GM18870 (cell line): ENCODE results near the gene ISCU.
"Not testable (repeated sequence)": the region's sequence is repeated elsewhere in the genome, so short reads cannot be mapped to it uniquely, and the experiment has no call there.

Experiments
- ATAC-seq: cut with Tn5 transposase; IDR thresholded peaks from one replicate; pipeline ENCODE4 v1.9.1; 2021; ENCODE audit warnings: moderate library complexity; ENCODE audit not compliant: unreplicated experiment

Gene ISCU

GRCh38 chr12:108586306-108586705 is 23.9 kb downstream of the ISCU start:
- ATAC-seq, result no peak

DNA sequence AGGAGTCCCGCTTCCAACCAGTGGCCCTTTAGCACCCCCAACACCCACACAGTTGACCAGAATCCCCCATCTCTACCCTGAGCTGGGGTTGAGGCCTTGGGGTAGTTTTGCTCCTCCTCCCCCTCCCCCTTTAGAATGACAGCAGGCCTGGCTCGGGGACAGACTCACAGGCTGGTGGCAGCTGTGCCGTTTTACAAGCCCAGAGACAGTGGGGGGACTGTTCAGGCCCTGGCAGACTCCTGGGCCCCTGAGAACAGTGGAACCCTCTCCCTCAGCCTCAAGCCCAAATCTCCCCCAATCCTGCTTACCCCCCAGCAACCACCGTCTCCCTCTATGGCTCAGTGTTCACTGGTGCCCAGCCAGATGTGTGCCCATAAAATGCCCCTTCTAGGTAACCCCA is 25.4 kb downstream of the ISCU start:
- ATAC-seq, result no peak

DNA sequence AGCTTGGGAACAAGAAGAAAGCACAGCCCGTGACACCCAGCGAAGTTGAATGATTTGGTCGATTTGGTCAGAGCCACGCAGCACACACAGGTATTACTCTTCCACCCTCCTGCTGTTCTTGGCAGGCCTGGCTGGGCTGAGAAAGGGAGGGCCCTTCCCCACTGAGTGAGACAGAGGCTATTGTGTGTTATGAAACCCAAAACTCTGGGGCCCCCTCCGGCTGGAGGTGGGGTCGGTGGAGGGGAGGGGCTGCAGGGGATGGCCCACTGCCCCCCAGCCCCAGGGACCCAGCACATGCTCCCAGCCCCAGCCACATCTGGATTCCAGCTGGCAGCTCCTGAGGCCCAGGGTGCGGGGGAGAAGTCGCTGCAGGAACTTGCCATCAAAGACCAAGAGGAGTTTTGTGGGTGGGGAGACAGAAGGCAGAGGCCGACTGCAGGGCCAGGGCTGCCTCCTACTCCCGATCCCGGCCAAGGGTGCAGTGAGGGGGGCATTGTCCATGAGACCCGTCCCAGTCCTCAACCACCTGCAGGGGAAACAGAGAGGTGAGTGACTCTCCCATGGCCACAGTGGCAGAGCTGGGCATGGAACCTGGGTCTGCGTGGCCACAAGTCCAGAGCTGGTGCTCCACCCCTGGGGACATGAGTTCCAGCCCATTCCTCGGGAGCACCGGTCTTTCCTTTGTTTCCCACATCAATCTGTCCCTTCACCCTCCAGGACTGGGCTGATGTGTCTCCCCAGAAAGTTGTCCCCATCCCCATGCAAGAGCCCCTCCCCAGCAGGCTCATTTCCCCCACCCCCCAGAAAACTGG is 26.8 kb downstream of the ISCU start:
- ATAC-seq, result no peak

DNA sequence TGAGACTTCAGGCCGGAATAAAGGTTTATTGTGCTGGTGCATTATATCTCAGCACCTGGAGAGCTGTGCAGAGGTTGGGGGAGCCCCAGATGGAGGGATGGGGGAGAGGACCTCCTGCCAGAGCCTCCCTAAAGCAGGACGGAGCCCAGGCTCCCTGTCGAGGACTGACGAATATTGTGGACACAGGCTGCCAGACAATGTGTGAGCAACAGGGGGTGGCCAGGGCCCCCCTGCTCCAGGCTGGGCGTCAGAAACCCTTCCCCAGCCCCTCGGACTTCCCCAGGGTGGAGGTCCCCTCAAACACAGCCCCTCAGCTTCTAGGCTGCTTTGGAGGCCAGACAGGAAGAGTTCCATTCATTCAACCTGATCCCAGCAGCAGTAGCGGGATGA is 27.4 kb downstream of the ISCU start:
- ATAC-seq, result no peak

GRCh38 chr12:108590463-108590862 is 28.1 kb downstream of the ISCU start:
- not testable (repeated sequence) for ATAC-seq

DNA sequence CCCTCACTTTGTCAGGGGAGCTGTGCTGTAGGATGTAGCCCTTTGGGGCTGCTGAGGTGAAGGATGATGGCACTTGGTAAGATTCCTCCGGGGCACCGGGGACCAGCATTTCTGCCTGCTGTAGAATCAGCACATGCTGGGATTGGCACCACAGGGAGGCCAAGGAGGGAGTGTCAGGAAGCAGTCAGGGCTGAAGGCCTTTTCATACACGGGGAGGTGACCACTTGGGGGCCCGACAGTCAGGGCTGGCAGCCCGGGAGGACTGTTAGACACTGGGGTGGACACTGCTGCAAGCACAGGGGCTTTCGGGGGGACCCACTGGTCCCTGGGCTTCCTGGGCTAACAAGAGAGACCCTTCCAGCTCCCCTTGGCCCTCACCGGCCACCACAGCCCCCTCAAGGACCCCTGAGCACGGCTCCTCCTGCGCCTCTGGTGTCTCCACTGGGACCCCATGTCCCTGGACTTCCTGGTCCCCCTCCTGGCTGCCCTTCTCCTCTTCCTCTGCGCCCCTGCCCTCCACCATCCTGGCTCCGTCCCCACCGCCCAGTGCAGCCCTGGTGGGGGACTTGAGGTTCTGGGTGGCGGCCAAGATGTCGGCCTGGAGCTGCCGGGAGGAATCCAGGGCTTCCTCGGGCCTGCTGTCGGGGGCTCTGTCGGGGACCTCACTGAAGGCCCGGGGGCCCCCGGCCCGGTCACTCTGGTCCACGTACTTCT is 29.0 kb downstream of the ISCU start:
- no peak for ATAC-seq

DNA sequence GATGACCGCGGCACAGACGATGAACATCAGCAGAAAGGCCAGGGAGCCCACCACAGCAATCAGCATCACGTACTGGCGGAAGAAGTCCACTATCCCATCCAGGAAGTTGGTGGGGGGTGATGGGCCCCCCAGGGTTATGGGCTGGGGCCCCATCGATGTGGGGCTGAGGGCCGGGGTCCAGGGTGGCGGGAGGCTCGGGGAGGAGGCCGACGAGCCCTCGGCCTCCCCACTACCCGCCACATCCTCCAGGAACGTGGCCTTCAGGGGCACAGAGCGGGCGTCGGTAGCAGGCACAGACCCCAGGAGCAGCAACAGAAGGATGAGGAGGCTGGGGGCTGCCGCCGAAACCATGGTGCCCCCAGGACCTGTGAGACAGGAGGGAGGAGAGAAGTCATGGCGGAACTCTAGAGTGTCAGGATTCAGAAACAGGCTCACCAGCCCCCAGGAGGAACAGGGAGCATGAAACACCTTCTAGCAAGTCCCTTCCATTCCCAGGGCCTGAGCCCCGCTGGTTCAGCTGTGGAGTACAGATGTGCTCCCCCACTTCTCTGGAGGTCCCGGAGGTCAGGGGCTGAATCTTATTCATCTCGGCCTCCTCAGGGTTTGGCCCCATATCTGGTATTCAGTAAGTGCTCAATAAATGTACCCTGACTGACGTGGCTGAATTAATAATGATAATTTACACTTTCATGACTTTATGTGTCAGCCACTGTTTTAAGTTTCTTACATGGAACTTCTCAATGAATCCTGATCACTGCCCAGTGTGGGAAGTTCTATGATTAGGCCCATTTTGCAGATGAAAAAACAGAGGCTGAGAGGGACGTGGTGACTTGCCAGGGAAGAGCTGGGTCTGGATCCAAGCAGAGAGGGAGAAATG is 29.9 kb downstream of the ISCU start:
- no peak for ATAC-seq

DNA sequence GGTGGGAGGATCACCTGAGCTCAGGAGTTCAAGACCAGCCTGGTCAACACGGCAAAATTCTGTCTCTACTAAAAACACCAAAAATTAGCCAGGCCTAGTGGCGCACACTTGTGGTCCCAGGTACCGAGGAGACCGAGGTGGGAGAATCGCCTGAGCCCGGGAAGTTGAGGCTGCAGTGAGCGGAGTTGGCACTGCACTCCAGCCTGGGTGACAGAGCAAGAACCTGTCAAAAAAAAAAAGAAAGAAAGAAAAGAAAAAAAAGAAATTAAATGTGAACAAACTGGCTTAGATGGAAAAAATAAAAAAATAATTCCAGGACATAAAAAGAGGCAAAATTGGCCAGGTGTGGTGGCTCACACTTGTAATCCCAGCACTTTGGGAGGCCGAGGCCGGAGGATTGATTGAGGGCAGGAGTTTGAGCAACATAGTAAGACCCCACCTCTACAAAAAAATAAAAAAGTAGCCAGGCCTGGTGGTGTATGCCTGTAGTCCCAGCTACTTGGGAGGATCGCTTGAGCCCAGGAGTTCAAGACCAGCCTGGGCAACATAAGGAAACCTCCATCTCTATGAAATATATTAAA is 32.0 kb downstream of the ISCU start:
- ATAC-seq, result no peak

- ATAC-seq, result no peak
Measured at GRCh38 chr12:108594960-108595710, 32.7 kb downstream of the ISCU start.

DNA sequence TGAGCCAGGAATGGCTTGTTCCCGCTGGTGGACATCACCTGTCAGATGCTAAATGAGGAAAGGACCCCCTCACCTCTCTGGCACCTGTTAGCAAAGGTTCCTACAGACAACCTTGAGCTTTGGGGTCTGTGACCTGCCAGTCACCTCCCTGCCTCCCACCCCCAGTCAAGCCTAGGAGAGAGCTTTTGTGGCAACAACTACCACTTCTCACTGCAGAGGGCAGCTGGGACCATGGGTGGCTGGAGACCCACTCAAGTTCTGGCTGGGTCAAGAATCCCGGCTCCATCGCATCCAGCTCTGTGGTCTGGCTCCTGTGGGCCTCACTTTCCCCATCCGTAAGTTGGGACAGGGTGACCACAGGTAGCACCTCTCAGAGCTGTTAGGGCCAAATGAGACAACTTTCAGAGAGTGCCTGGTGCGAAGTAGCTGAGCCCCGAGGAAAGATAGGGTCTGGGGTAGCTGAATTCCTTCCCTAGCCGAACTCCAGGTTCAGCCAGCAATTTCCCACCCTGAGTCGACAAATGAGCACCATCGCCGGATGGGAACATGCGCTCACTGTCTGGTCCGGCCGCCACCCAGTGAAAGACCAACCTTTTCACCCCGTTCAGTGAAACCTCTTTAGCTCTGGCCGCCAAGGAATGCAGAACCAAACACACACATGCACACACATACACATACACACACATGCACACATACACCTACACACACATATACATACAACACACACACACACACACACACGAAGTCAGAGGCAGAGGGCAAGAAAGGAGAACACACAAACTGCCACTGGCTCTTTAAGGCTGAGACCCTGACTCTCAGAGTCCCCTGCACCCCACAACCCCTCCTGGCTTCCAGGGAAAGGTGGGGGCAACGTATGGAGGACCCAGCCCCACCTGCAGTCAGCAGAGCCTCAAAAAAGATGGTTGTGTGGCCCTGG is 33.6 kb downstream of the ISCU start:
- no peak for ATAC-seq

DNA sequence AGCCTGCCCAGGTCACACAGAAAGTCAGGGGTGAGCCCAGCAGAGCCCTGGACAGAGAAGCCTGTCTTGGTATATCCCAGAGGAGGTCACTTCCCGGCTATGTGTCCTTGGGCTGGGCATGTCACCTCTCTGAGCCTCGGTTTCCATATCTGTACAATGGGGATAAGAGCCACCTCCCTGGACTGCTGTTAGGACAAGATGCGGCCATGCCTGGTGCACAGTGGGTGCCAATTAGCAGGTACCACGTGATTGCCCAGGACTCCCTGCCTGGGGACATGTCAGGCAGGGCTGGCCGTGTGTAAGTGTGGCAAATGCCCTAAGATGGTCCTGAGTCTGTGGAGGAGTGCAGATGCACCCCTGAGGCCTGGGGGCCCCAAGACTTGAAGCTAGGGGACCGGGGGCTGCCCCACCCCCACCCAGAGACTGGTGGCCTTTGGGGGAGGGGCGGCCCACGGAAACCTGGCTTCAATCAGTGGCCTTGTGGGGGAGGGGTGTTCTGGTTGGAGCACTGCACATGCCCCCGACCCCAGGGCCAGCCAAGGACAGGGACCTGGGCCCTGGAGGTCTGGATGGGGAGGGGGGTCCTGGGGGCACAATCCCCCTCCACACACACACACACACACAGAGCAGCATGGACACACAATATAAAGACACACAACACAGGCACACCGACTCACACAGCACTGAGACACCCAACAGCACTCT is 34.6 kb downstream of the ISCU start:
- no peak for ATAC-seq

DNA sequence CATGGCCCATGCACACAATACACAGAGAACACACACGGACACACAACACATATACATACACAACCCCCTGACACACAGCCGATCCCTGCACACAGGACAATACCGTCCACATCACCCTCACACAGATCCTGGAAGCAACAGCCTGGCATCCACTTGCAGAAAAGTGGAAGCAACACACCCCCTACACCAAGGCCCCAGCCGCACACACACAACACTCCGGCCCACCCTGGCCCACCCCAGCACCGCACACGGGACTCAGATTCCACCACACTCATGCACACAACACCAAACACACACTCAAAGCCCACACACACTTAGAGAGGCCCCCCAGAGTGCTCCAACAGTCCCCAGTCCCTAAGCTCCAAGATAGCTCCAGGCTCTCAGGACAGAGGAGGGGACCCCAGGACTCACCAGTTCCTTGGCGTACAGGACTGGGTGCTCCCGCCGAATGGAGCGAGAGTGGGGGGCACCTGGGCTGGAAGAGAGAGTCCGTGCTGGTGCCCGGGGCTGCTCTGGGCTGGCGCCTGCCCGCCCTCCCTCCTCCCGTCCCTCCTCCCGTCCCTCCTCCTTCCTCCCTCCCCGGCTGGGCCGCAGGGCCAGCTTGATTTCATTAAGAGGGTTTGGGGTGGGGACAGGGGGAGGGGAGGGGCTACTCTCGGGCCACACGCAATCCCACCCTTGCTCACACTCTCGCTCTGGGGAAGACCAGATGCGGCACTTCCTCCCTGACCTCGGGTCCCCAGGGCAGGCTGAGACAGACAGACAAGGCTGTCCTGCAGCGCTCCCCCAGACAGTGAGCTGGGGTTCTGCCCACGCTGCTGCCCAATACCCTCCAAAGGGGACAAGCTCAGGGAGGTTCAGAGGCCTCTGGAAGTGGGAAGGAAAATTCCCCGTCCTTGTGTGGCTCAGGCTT is 35.4 kb downstream of the ISCU start, which contains the start of gene TMEM119:
Gene TMEM119, minus strand, starts transcription at position 526 of the 913 bp plus-strand sequence. CDS start 5,701 bp downstream, outside the sequence.
- no peak for ATAC-seq

GRCh38 chr12:108598553-108599250 is 36.3 kb downstream of the ISCU start:
- ATAC-seq, result no peak

DNA sequence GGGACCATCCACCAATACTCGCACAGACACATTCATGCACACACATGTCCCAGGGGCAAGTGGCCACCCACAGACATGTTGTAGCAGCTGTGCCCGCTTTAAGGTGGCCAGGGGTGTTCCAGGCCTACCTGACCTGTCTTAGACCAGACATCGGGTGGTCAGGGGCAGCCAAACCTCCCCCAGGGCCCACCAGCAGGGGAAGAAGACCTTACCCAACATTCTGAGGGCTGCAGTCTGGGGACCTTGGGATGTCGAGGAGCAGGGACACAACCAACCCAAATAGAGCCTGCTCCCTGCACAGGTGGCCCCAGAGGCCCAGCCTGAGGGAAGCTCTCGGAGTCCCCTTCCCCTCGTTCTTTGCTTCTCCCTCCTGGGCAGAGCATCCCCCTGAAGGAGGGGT is 37.1 kb downstream of the ISCU start:
- no peak for ATAC-seq

DNA sequence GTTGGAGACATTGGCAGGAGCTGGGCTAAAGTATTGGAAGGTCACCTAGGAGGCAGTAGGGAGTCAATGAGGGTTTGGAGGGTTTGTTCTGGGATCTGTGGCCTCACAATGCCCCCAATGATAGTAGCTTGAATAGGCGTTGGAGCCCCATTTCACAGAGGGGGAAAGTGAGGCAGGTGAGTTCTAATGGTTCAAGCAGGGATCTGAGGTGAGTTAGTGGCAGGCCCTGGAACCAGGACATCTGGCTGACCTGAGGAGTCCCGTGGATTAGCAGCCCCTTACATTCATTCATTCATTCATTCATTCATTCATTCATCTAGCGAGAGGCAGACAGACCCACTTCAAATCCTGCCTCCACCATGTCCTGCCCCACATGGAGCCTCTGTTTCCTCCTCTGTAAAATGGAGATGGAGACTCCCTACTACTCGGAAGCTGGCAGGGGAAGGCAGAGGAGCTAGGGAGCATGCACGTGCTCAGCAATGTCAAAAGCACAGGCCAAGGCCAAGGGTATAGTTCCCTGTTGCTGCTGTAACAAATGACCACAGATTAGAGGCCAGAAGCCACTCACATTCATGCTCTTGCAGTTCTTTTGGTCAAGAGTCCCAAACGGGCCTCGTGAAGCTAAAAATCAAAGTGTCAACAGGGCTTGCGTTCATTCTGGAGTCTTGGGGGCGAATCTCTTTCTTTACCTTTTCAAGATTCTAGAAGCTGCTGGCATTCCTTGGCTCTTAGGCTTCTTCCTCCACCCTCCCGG is 37.7 kb downstream of the ISCU start:
- no peak for ATAC-seq

GRCh38 chr12:108600702-108601007 is 38.3 kb downstream of the ISCU start:
- ATAC-seq, result no peak
